Heart left ventricle (tissue), 13 donors: Measurements from ENCODE around the gene TFAP2C.

ENCODE experiments used
- POLR2A ChIP-seq, 2 donors: fragments of 450-650 bp; IDR thresholded peaks; one replicate each; pipeline ENCODE4 v1.6.1; 2017; ENCODE audit warnings: antibody characterized with exemption in 2 of 2, mild to moderate bottlenecking in 2 of 2, moderate library complexity in 2 of 2
- TF ChIP-seq, protein P1 (sequence below), 12 donors: fragments of 200-600 bp; sonication (generic) in 4 of 12; IDR thresholded peaks; one replicate each; pipeline versions ENCODE4 v1.5.0 to v1.8.0; 2018 to 2022; ENCODE audit warnings: antibody characterized with exemption in 12 of 12, mild to moderate bottlenecking in 5 of 12
- donor health status: ischemic (EF 13 %, LVEDD 7.1; RV severe dilation, severe dysfunction).
- donor health status: DM: no; HTN: yes; CAD: no.
- donor health status: DM: no; HTN: no; CAD: no.
- donor health status: ischemic (EF 25% LVEDD 6.9; RV normal size, moderate dysfunction).
- donor health status: ischemic (EF 25% LVEDD 5.7; RV mildly dilated, moderate dysfunction).
- donor health status: ischemic (EF 35%, LVEDD 5.7; RV mildly dilated, moderate dysfunction).
- donor health status: nonischemic (EF 11% LVEDD 7.7; RV severe dilation, severe dysfunction).
- donor health status: DM: yes; HTN: yes; CAD: no.
- donor health status: PGD.
- donor health status: ischemic (EF 29% LVEDD 5.4; RV normal size, mild dysfunction).
- donor health status: nonischemic (EF 23%, LVEDD 6.1; RV moderate dilation, normal function).

DNA sequence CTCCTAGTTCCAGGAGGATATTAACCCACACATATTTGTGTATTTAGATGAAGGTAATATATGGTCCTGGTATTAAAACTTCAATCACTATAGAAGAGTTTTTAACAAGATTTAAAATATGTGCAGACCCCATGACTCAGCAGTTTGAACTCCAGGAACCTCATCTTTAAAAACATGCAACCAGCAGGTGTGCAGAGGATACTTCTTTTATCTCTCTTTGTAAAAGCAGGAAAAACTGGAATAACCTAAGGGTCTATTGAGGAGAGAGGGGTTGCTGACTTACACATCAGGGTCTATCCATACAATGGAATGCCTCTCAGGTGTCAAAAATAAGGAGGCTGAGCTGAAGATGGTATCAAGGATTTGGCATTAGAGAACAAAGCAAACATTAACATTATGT, 36.9 kb upstream of the TFAP2C start:
- TF ChIP-seq, protein P1, sequence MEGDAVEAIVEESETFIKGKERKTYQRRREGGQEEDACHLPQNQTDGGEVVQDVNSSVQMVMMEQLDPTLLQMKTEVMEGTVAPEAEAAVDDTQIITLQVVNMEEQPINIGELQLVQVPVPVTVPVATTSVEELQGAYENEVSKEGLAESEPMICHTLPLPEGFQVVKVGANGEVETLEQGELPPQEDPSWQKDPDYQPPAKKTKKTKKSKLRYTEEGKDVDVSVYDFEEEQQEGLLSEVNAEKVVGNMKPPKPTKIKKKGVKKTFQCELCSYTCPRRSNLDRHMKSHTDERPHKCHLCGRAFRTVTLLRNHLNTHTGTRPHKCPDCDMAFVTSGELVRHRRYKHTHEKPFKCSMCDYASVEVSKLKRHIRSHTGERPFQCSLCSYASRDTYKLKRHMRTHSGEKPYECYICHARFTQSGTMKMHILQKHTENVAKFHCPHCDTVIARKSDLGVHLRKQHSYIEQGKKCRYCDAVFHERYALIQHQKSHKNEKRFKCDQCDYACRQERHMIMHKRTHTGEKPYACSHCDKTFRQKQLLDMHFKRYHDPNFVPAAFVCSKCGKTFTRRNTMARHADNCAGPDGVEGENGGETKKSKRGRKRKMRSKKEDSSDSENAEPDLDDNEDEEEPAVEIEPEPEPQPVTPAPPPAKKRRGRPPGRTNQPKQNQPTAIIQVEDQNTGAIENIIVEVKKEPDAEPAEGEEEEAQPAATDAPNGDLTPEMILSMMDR (IDR thresholded peaks at IDR 0.05) = no peak
- no peak for TF ChIP-seq POLR2A (IDR thresholded peaks at IDR 0.05)
